Tibial nerve (tissue), 3 donors: ENCODE results near the gene DOK7.

Experiments
- CTCF ChIP-seq, 5 experiments: fragments of 200-600 bp in 3 of 5; fragments of 450-650 bp in 2 of 5; sonication (generic) in 3 of 5; IDR thresholded peaks; one replicate each; pipeline ENCODE4 v1.5.1; 2016 to 2019; ENCODE audit warnings: antibody characterized with exemption in 5 of 5, mild to moderate bottlenecking in 3 of 5, moderate library complexity in 2 of 5
- POLR2A ChIP-seq, 2 donors: fragments of 450-650 bp; IDR thresholded peaks; one replicate each; pipeline ENCODE4 v1.6.1; 2017; ENCODE audit warnings: antibody characterized with exemption in 2 of 2, mild to moderate bottlenecking in 2 of 2, moderate library complexity in 2 of 2

GRCh38 chr4:3475713-3476260 is 12.7 kb downstream of the DOK7 start:
- no peak for TF ChIP-seq CTCF (IDR thresholded peaks at IDR 0.05)
- no peak for TF ChIP-seq POLR2A (IDR thresholded peaks at IDR 0.05)
